ENCODE data around the gene OPCML. TPM values are rescaled to one million over a fixed set of nuclear protein-coding genes. Genes with fewer than 3 reads are reported as not detected.

The OPCML gene
- total RNA-seq, 2 experiments from 2014 or later = not detected

- Mint-ChIP-seq H3K27me3 (peaks cover 1% of the 10 kb centered on the region), H3K36me3 (no peaks in the 10 kb centered on the region), H3K4me1 (ENCODE audit: low read depth) (no peaks in the 10 kb centered on the region), H3K27ac (no peak overlapping the region), H3K9me3 (no peaks in the 10 kb centered on the region), H3K4me3 (no peak overlapping the region)
- CTCF ChIA-PET = interaction anchor here (0.9 kb wide), 1 partner anchor 11 kb away, joined by 3 read pairs; no protein-coding TSS in a partner anchor
- DNase-seq = no peak
- POLR2A ChIA-PET = no interaction called here
- intact Hi-C loops (cut with micrococcal nuclease) = no loop called here
These were observed 146.0 kb downstream of the OPCML start for GRCh38 chr11:133386262-133386661.

GRCh38 chr11:133385781-133386180 lies 146.5 kb downstream of the OPCML start:
- Mint-ChIP-seq H3K36me3 (no peaks in the 10 kb centered on the region), H3K9me3 (no peaks in the 10 kb centered on the region), H3K27me3 (peaks cover 1% of the 10 kb centered on the region), H3K4me3 (no peak overlapping the region), H3K4me1 (ENCODE audit: low read depth) (no peaks in the 10 kb centered on the region), H3K27ac (no peak overlapping the region)
- ChIA-PET CTCF (interaction anchor here (0.9 kb wide), 1 partner anchor 10 kb away, joined by 3 read pairs; no protein-coding TSS in a partner anchor), POLR2A (no interaction called here)
- intact Hi-C loops (cut with micrococcal nuclease) = no loop called here
- no peak for DNase-seq

DNA sequence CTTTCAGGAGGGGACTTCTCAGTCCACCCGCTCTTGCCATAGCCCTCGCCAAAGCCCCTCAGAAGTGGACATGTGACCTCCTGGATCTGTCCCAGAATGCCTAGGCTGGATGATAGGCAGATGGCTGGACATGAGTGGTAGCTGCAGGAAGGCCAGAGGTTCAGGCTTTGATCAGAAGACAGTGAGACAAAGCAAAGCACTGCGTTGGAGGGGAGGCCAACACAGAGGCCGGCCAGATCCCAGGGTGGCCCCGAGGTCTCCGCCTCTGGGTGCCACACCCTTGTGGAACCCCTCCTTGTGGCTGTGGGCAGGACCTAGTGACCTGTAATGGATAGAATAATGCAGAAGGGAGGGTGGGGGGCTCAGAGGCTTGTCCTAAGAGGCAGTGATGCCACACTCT lies 147.6 kb downstream of the OPCML start:
- Mint-ChIP-seq H3K36me3 (no peaks in the 10 kb centered on the region), H3K27ac (no peak overlapping the region), H3K9me3 (no peaks in the 10 kb centered on the region), H3K27me3 (peaks cover 1% of the 10 kb centered on the region), H3K4me3 (no peak overlapping the region), H3K4me1 (ENCODE audit: low read depth) (no peaks in the 10 kb centered on the region)
- intact Hi-C loops (cut with micrococcal nuclease) = no loop called here
- CTCF ChIA-PET = no interaction called here
- DNase-seq = no peak
- POLR2A ChIA-PET = no interaction called here

- no peak for DNase-seq
- Mint-ChIP-seq H3K27ac (no peak overlapping the region), H3K9me3 (no peaks in the 10 kb centered on the region), H3K36me3 (no peaks in the 10 kb centered on the region), H3K27me3 (peaks cover 1% of the 10 kb centered on the region), H3K4me3 (no peak overlapping the region), H3K4me1 (ENCODE audit: low read depth) (no peaks in the 10 kb centered on the region)
- CTCF ChIA-PET = no interaction called here
- intact Hi-C loops (cut with micrococcal nuclease) = no loop called here
- POLR2A ChIA-PET = no interaction called here
These were observed 148.6 kb downstream of the OPCML start for GRCh38 chr11:133383689-133384088.

DNA sequence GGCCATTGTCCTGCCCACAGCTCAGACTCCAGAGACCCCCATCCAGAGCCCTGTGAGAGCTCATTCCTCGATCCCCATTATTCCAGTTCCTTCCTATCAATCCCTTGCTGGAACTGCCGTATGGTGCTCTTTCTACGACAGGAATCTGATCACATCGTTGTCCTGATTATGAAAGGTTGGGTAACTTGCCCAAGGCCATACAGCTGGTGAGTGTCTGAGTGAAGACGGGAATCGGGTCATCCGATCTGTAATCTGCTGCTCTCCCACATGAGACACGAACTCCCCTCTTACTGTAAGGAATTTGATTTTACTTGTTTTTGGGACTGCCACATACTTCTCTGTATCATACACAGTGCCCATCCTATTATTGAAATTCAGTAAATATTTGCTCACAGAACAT lies 149.1 kb downstream of the OPCML start:
- Mint-ChIP-seq H3K9me3 (no peaks in the 10 kb centered on the region), H3K27me3 (peaks cover 1% of the 10 kb centered on the region), H3K4me1 (ENCODE audit: low read depth) (no peaks in the 10 kb centered on the region), H3K4me3 (no peak overlapping the region), H3K27ac (no peak overlapping the region), H3K36me3 (no peaks in the 10 kb centered on the region)
- CTCF ChIA-PET = no interaction called here
- POLR2A ChIA-PET = no interaction called here
- no peak for DNase-seq
- intact Hi-C loops (cut with micrococcal nuclease) = no loop called here

GRCh38 chr11:133382131-133382812 lies 150.0 kb downstream of the OPCML start:
- H3K4me3 Mint-ChIP-seq = no peak overlapping the region
- ChIA-PET CTCF (no interaction called here), POLR2A (no interaction called here)
- DNase-seq = no peak
- intact Hi-C loops (cut with micrococcal nuclease) = no loop called here
- no peak overlapping the region for H3K27ac Mint-ChIP-seq
- peaks cover 1% of the 10 kb centered on the region for H3K27me3 Mint-ChIP-seq
- H3K9me3 Mint-ChIP-seq = no peaks in the 10 kb centered on the region
- H3K4me1 Mint-ChIP-seq (ENCODE audit: low read depth) = no peaks in the 10 kb centered on the region
- H3K36me3 Mint-ChIP-seq = no peaks in the 10 kb centered on the region

DNA sequence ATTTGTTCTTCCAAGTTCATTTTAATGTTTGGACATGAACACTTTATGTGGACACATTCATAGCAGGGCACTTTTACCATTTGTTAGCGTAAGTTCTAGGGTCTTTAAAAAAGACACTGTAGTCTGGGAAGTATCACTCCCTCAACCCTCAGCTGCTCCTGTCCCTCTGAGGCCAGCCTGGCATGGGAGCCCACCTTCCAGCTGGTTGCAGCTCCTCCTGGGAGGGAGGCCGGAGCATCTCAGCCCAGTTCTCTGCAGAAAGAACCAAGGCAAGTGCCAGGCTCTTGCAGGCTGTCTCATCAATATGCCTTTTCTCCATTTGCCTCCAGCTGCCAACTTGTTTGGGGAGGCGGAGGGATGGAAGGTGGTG lies 150.6 kb downstream of the OPCML start:
- no peak for DNase-seq
- H3K27me3 Mint-ChIP-seq = peaks cover 1% of the 10 kb centered on the region
- H3K36me3 Mint-ChIP-seq = no peaks in the 10 kb centered on the region
- ChIA-PET POLR2A (no interaction called here), CTCF (no interaction called here)
- no peak overlapping the region for H3K27ac Mint-ChIP-seq
- H3K9me3 Mint-ChIP-seq = no peaks in the 10 kb centered on the region
- no peak overlapping the region for H3K4me3 Mint-ChIP-seq
- no peaks in the 10 kb centered on the region for H3K4me1 Mint-ChIP-seq (ENCODE audit: low read depth)
- intact Hi-C loops (cut with micrococcal nuclease) = no loop called here

- POLR2A ChIA-PET = no interaction called here
- Mint-ChIP-seq H3K27me3 (no peaks in the 10 kb centered on the region), H3K27ac (no peak overlapping the region), H3K4me3 (no peak overlapping the region), H3K4me1 (ENCODE audit: low read depth) (no peaks in the 10 kb centered on the region), H3K36me3 (no peaks in the 10 kb centered on the region), H3K9me3 (no peaks in the 10 kb centered on the region)
- intact Hi-C loops (cut with micrococcal nuclease) = no loop called here
- CTCF ChIA-PET = no interaction called here
- DNase-seq = no peak
These were observed 166.2 kb downstream of the OPCML start for GRCh38 chr11:133366147-133366546.

- H3K4me1 Mint-ChIP-seq (ENCODE audit: low read depth) = no peaks in the 10 kb centered on the region
- CTCF ChIA-PET = no interaction called here
- no peak for DNase-seq
- POLR2A ChIA-PET = no interaction called here
- no peak overlapping the region for H3K27ac Mint-ChIP-seq
- no peaks in the 10 kb centered on the region for H3K27me3 Mint-ChIP-seq
- H3K4me3 Mint-ChIP-seq = no peak overlapping the region
- H3K36me3 Mint-ChIP-seq = no peaks in the 10 kb centered on the region
- intact Hi-C loops (cut with micrococcal nuclease) = no loop called here
- H3K9me3 Mint-ChIP-seq = no peaks in the 10 kb centered on the region
These were observed 169.4 kb downstream of the OPCML start for GRCh38 chr11:133362916-133363315.

- H3K27me3 Mint-ChIP-seq = no peaks in the 10 kb centered on the region
- no peaks in the 10 kb centered on the region for H3K4me1 Mint-ChIP-seq (ENCODE audit: low read depth)
- H3K27ac Mint-ChIP-seq = no peak overlapping the region
- CTCF ChIA-PET = no interaction called here
- no peak overlapping the region for H3K4me3 Mint-ChIP-seq
- POLR2A ChIA-PET = no interaction called here
- DNase-seq = no peak
- intact Hi-C loops (cut with micrococcal nuclease) = no loop called here
- H3K36me3 Mint-ChIP-seq = no peaks in the 10 kb centered on the region
- H3K9me3 Mint-ChIP-seq = no peaks in the 10 kb centered on the region
These were observed 170.1 kb downstream of the OPCML start for GRCh38 chr11:133362156-133362555.

GRCh38 chr11:133361689-133361994 lies 170.7 kb downstream of the OPCML start:
- intact Hi-C loops (cut with micrococcal nuclease) = no loop called here
- H3K27me3 Mint-ChIP-seq = no peaks in the 10 kb centered on the region
- no peak overlapping the region for H3K27ac Mint-ChIP-seq
- no peak for DNase-seq
- H3K36me3 Mint-ChIP-seq = no peaks in the 10 kb centered on the region
- no peaks in the 10 kb centered on the region for H3K9me3 Mint-ChIP-seq
- H3K4me1 Mint-ChIP-seq (ENCODE audit: low read depth) = no peaks in the 10 kb centered on the region
- CTCF ChIA-PET = no interaction called here
- POLR2A ChIA-PET = no interaction called here
- H3K4me3 Mint-ChIP-seq = no peak overlapping the region

DNA sequence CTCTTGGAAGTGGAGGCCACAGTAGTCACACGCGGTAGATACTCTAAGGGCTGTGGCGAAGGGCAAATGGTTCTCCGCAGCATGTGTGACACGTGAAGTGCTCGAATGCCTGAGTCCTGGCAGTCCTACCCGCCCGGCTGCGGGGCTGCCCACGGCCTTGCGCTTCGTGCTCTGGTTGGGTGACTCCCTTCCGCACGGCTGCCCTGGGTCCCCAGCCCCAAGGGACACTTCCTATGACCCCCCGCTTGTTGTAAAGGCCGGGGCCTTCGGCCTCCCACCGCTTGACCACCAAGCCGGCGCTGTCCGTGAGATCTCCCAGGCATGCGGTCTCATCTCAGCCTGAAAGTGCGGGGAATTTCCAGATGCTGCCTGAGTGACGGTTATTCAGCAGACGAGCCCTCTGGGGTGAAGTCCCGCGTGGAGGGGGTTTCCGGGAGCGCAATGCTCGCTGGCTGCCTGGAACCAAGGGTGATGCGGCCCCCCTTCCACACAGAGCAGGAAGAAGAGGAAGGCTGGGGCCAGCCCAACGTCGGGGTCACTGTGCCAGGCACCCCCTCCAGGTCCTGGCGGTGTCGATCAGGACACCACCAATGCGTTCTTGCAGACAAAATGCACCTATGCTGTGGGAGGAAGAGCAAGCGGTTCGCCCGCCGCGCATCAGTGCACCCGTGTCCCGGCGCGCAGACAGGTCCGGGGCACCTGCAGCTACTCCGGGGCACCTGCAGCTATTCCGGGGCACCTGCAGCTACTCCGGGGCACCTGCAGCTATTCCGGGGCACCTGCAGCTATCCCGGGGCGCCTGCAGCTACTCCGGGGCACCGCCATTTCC lies 171.2 kb downstream of the OPCML start:
- Mint-ChIP-seq H3K4me1 (ENCODE audit: low read depth) (no peaks in the 10 kb centered on the region), H3K36me3 (no peaks in the 10 kb centered on the region), H3K4me3 (no peak overlapping the region), H3K9me3 (no peaks in the 10 kb centered on the region), H3K27ac (no peak overlapping the region), H3K27me3 (no peaks in the 10 kb centered on the region)
- intact Hi-C loops (cut with micrococcal nuclease) = no loop called here
- DNase-seq = no peak
- ChIA-PET CTCF (no interaction called here), POLR2A (no interaction called here)

DNA sequence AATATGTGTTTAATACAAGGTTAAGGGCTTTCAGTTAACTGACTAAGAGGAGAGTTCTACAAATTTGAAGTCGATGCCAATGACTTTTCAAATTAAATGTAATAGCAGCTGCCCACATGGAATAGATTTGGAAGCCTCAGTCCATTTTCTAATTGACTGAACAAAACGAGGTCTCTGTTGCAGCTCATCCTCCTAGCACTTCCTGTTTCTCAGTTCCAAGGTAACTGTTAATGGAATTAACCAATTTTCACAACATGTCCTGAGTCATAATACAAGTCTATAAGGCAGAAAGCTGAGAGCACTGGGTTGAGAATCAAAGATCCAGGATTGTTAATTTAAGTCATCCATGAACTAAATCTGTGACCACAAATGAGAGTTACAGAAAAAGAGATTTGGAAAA lies 177.2 kb downstream of the OPCML start:
- no peak for DNase-seq
- Mint-ChIP-seq H3K9me3 (no peaks in the 10 kb centered on the region), H3K4me3 (no peak overlapping the region), H3K27ac (no peak overlapping the region), H3K4me1 (ENCODE audit: low read depth) (no peaks in the 10 kb centered on the region), H3K36me3 (no peaks in the 10 kb centered on the region), H3K27me3 (no peaks in the 10 kb centered on the region)
- ChIA-PET POLR2A (no interaction called here), CTCF (interaction anchor here (1.1 kb wide), 1 partner anchor 16 kb away, joined by 3 read pairs; no protein-coding TSS in a partner anchor)
- intact Hi-C loops (cut with micrococcal nuclease) = no loop called here

All from activated CD4-positive, alpha-beta memory T cell treated with anti-CD3 and anti-CD28 coated beads for 36 hours (primary cell).